GM18517 (cell line): ENCODE results near the gene DNAH17.

Experiments used
- ATAC-seq: cut with Tn5 transposase; IDR thresholded peaks from one replicate; pipeline ENCODE4 v1.9.1; 2021; ENCODE audit warnings: mild to moderate bottlenecking, moderate library complexity; ENCODE audit not compliant: unreplicated experiment

Gene DNAH17

DNA sequence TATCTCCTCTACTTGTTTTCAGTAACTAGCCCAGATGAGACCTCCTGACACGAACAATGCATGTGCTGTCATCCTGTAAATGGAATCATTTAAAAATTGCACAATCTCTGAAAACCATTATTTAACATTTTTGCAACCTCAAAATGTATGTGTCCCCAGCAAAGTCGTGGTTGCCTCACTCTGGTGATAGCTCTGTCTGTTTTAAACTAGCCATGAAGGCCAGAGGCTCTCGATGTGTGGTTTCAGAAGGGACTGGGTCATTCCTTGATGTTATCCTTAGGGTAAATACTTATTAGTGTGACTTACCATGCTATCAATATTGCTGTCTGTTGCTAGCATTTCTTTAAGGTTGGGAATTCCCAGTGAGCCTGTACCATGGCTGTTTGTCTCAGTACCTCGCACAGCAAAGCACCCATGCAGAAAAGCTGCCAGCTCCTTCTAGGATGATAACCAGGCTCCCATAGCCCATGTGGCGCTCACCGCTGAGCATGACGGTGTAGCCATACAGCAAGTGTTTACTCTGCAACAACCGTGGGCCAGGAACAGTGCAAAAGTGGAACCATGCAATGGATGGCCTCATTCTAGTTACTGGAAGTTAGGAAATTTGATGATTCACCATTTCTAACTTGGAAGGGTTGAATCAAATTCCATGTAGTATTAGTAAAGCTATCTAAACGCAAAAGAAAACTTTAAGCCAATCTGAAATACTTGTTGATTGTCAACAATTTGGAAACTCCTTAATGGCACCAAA, 201.6 kb downstream of the DNAH17 start:
- ATAC-seq: no peak

DNA sequence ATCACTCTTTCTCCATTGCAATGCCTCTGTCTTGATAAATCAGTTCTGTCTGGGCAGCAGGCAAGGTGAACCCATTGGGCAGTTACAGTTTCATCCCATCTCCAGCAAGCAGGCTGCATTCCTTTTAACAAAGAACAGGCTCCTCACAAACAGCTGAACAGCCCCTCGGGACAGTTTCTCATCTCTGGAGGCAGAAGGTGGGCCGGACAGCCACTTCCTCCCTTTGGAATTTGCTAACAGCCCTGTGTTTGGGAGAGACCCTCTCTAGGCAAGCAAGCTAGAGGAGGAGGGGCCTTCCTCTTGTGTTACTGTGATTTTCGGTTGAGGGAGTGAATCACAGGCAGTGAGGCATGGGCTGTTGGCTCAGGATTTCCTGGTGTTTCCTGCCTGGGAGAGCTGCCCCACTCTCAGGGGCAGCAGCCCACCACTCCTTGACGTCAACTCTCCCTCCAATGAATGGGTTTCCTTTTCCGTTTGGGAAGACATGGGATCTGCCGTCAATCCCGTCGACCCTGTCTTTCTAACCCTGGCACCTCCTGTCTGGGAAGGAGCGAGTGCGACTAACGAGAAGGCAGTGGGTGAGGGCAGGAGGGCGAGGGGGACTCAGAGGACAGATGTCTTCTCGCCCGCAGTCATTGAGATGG, 202.4 kb downstream of the DNAH17 start:
- ATAC-seq: no peak

DNA sequence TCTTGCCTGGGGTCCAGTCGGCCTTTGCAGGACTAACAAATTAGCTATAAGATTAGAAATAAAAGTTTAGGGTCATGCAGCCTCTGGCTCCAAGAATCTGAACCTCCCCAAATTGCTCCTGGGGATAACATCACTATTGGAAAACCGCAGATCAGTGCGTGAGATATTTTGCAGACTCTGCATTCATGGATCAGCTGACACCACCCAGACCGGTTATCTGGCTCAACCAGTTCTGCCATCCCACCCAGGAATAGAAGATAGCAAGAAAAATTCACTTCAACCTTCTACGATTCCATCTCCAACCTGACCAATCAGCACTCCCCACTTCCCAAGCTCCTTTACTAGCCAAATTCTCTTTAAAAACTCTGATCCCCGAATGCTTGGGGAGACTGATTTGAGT, 203.0 kb downstream of the DNAH17 start:
- ATAC-seq: no peak
